HG03558 (cell line): Measurements from ENCODE around the gene USF1.
"Not testable (repeated sequence)": the region's sequence is repeated elsewhere in the genome, so short reads cannot be mapped to it uniquely, and the experiment has no call there.

Experiments used
- ATAC-seq: cut with Tn5 transposase; IDR thresholded peaks from one replicate; pipeline ENCODE4 v1.9.1; 2021; ENCODE audit warnings: moderate number of reproducible peaks; ENCODE audit not compliant: unreplicated experiment; ENCODE audit errors: extremely low read depth

The USF1 gene

DNA sequence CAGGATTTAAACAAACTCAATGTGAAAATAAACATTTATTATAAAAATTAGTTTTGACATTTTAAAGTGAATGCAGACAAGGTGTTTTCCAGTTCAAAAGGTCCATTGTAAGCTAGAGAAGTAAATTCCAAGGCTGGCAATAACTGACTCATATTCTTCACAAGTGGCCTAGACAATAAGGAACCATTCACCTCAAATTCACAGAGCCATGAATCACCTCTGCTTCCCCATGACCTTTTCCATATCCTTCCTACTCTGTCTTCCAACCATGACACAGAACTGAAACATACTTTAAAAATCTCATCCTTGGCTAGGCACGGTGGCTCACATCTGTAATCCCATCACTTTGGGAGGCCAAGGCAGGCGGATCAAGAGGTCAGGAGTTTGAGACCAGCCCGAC lies 49.6 kb downstream of the USF1 start:
- ATAC-seq = no peak

DNA sequence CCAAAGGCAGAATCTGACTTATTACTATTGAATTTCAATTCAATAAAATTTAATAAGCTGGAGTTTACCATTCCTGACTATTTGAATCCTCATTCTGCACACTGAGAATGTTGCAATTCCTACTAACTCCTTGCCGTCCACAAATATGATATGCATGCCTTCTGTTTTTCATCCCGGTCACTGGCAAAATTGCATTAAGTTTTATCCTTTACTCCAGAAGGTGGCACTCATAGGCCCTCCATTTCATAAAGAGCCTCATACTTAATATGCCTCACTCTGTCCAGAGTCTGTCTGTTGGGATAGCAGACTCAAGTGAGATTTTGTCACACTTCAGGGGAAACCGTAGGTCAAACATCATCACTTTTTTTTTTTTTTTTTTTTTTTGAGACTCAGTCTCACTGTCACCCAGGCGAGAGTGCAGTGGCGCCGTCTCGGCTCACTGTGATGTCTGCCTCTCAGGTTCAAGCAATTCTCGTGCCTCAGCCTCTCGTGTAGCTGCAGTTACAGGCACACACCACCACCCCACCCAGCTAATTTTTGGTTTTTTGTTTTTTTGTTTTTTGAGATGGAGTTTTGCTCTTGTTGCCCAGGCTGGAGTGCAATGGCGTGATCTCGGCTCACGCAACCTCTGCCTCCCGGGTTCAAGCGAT lies 52.1 kb downstream of the USF1 start:
- no peak for ATAC-seq

DNA sequence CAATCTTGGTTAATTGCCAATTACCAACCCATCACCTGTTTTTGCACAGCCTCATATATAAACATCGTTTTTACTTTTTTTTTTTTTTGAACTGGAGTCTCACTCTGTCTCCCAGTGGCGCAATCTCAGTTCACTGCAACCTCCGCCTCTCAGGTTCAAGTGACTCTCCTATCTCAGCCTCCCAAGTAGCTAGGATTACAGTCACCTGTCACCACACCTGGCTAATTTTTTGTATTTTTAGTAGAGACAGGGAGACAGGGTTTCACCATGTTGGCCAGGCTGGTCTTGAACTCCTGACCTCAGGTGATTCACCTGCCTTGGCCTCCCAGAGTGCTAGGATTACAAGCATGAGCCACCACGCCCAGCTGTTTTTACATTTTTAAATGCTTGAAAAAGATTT lies 53.7 kb downstream of the USF1 start:
- not testable (repeated sequence) for ATAC-seq
